Keratinocyte (primary cell): ENCODE data around the gene PRKD1. TPM values are rescaled to one million over a fixed set of nuclear protein-coding genes. Genes with fewer than 3 reads are reported as not detected.

ENCODE experiments used
- DNase-seq: peaks from one replicate; pipeline ENCODE4 v3.0.0-alpha.2; 2011; ENCODE audit warnings: low read depth, missing footprints, low spot score
- FAIRE-seq: peaks from 2 replicates; lab custom pipeline; 2011; peaks lifted over from hg19 to GRCh38; lab: Jason Lieb, UNC
- H2AFZ ChIP-seq: 2 replicates; pipeline ENCODE4 v1.6.0; 2012; ENCODE audit warnings: low read length, control low read depth, inconsistent platforms; ENCODE audit not compliant: control insufficient read depth
- H3K27ac ChIP-seq: 2 replicates; pipeline ENCODE4 v1.5.1; 2011; ENCODE audit warnings: low read length; ENCODE audit not compliant: control insufficient read depth, insufficient read depth
- H3K27me3 ChIP-seq: 3 replicates; pipeline ENCODE4 v1.6.0; 2011; ENCODE audit warnings: low read length; ENCODE audit not compliant: control insufficient read depth, insufficient read depth; ENCODE audit errors: extremely low read depth
- H3K36me3 ChIP-seq, 2 experiments: 2 replicates in 1 of 2; 3 replicates in 1 of 2; pipeline ENCODE4 v1.5.1; 2011; ENCODE audit warnings: low read length in 2 of 2, mild to moderate bottlenecking in 1 of 2; ENCODE audit not compliant: control insufficient read depth in 2 of 2, insufficient read depth in 2 of 2; ENCODE audit errors: extremely low read depth in 1 of 2
- H3K4me1 ChIP-seq: 3 replicates; pipeline ENCODE4 v1.5.1; 2011; ENCODE audit warnings: low read length; ENCODE audit not compliant: control insufficient read depth, insufficient read depth; ENCODE audit errors: extremely low read depth
- H3K4me2 ChIP-seq: 3 replicates; pipeline ENCODE4 v1.6.0; 2011; ENCODE audit warnings: low read depth, low read length; ENCODE audit not compliant: control insufficient read depth, insufficient read depth; ENCODE audit errors: extremely low read depth
- H3K4me3 ChIP-seq, 3 experiments: fragments of 200-600 bp in 1 of 3; sonication (generic) in 1 of 3; 2 replicates in 2 of 3; 3 replicates in 1 of 3; pipeline ENCODE4 v1.5.1; 2011 to 2016; ENCODE audit warnings: low read length in 3 of 3, mild to moderate bottlenecking in 3 of 3, control low read depth in 2 of 3, inconsistent platforms in 1 of 3, low read depth in 1 of 3, mixed read lengths in 1 of 3, mixed run types in 1 of 3, moderate library complexity in 1 of 3; ENCODE audit not compliant: control insufficient read depth in 2 of 3, insufficient read depth in 2 of 3; ENCODE audit errors: extremely low read depth in 1 of 3
- H3K79me2 ChIP-seq: 2 replicates; pipeline ENCODE4 v1.6.0; 2012; ENCODE audit warnings: low read length; ENCODE audit not compliant: control insufficient read depth, insufficient read depth
- H3K9ac ChIP-seq: 3 replicates; pipeline ENCODE4 v1.6.0; 2011; ENCODE audit warnings: low read length; ENCODE audit not compliant: control insufficient read depth, insufficient read depth; ENCODE audit errors: extremely low read depth
- H3K9me1 ChIP-seq: 3 replicates; pipeline ENCODE4 v1.6.0; 2011; ENCODE audit warnings: low read length; ENCODE audit not compliant: control insufficient read depth, insufficient read depth; ENCODE audit errors: extremely low read depth
- H3K9me3 ChIP-seq: 2 replicates; pipeline ENCODE4 v1.5.1; 2012; ENCODE audit warnings: low read depth, low read length; ENCODE audit not compliant: control insufficient read depth
- H4K20me1 ChIP-seq: 3 replicates; pipeline ENCODE4 v1.6.0; 2011; ENCODE audit warnings: low read length; ENCODE audit not compliant: control insufficient read depth, insufficient read depth; ENCODE audit errors: extremely low read depth
- EZH2 ChIP-seq: IDR thresholded peaks from one replicate; pipeline ENCODE4 v1.6.1; 2012; ENCODE audit warnings: inconsistent platforms, mild to moderate bottlenecking, low read length, moderate library complexity
- dilution Hi-C: fragments of 300-500 bp; cut with MboI; formaldehyde crosslinking; loops from one replicate; pipeline ENCODE4 v1.7.0; 2020; ENCODE audit warnings: low sequenced_read_pairs; ENCODE audit not compliant: extremely low pct_ligation_motif_present
- polyA plus RNA-seq, 5 experiments: library from polyadenylated mRNA; depleted of rRNA in 3 of 5; stranded (reverse) in 3 of 5; stranded (forward) in 1 of 5; unstranded in 1 of 5; fragments of >200 nt; gene quantifications; 1 replicate in 1 of 5; 2 replicates in 3 of 5; 3 replicates in 1 of 5; pipeline versions ENCODE4 v1.2.1 to v1.2.3, GENCODE V29; 2011 to 2012; ENCODE audit warnings: missing spikeins in 2 of 5, low read depth in 1 of 5, low replicate concordance in 1 of 5
- TF ChIP-seq, protein P1 (sequence below), 3 experiments: IDR thresholded peaks in 1 of 3; conservative IDR thresholded peaks in 1 of 3; optimal IDR thresholded peaks in 1 of 3; 2 replicates in 2 of 3; 3 replicates in 1 of 3; pipeline versions ENCODE3 to v1.5.1; 2011; ENCODE audit warnings: low read length in 3 of 3, mild to moderate bottlenecking in 3 of 3, moderate library complexity in 2 of 3, control low read depth in 1 of 3, inconsistent platforms in 1 of 3; ENCODE audit not compliant: insufficient read depth in 2 of 3; ENCODE audit errors: extremely low read depth in 1 of 3

PRKD1 gene
- polyA plus RNA-seq, 1 donor (not counting 4 experiments of a cell fraction or from before 2014, with no cell fraction given) = 0.49 TPM

DNA sequence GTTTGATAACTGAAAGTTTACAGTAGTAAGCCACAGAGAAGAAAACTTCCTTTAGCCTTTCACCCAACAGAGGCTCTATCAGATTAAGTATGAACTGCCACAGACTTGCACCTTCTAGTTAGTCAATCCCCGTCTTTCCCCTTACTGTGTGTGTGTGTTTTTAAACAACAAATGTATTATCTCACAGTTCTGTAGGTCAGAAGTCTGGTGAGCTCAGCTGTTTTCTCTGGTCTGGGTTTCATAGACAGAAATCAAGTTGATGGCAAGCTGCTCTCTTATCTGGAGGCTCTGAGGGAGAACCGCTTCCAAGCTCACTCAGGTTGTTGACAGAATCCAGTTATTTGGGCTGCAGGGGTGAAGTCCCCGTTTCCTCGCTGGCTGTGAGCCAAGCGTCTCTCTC is 320.5 kb downstream of the PRKD1 start:
- no peak overlapping the region for H3K4me2 ChIP-seq
- no peaks in the 10 kb centered on the region for H3K9me1 ChIP-seq
- no peaks in the 10 kb centered on the region for H3K4me1 ChIP-seq
- DNase-seq = no peak
- no peaks in the 10 kb centered on the region for H4K20me1 ChIP-seq
- FAIRE-seq = no peak
- H3K36me3 ChIP-seq = no peaks in the 10 kb centered on the region
- H2AFZ ChIP-seq = no peak overlapping the region
- dilution Hi-C loops = no loop called here
- no peak overlapping the region for H3K4me3 ChIP-seq
- no peaks in the 10 kb centered on the region for H3K9me3 ChIP-seq
- H3K79me2 ChIP-seq = no peaks in the 10 kb centered on the region
- no peaks in the 10 kb centered on the region for H3K27me3 ChIP-seq
- TF ChIP-seq, protein P1, sequence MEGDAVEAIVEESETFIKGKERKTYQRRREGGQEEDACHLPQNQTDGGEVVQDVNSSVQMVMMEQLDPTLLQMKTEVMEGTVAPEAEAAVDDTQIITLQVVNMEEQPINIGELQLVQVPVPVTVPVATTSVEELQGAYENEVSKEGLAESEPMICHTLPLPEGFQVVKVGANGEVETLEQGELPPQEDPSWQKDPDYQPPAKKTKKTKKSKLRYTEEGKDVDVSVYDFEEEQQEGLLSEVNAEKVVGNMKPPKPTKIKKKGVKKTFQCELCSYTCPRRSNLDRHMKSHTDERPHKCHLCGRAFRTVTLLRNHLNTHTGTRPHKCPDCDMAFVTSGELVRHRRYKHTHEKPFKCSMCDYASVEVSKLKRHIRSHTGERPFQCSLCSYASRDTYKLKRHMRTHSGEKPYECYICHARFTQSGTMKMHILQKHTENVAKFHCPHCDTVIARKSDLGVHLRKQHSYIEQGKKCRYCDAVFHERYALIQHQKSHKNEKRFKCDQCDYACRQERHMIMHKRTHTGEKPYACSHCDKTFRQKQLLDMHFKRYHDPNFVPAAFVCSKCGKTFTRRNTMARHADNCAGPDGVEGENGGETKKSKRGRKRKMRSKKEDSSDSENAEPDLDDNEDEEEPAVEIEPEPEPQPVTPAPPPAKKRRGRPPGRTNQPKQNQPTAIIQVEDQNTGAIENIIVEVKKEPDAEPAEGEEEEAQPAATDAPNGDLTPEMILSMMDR (optimal IDR thresholded peaks at IDR 0.05 in 1 of 3, IDR thresholded peaks at IDR 0.05 in 1 of 3, conservative IDR thresholded peaks at IDR 0.05 in 1 of 3; ENCODE audit: extremely low read depth in 1 of 3, insufficient read depth in 2 of 3, low read length in 3 of 3) = no peak
- TF ChIP-seq EZH2 = no peak
- H3K27ac ChIP-seq = no peak overlapping the region
- H3K9ac ChIP-seq = no peak overlapping the region

DNA sequence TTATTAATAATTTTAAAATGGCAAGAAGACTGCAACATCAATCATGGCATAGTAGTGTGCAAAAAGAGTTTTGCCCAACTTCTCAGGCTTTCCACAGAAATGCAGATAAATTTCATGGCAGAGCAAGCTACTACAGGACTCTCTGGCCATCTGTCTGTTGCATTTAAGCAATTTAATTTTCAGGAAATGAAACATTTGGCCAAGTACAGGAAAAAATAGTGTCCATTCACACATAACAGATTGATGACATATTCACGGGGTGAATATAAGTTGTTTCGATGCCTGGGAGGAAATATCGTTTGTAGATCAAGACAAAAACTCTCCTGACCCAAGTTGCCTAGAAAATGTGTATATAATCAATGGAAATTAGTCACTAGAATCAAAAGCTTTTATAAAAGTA is 324.0 kb downstream of the PRKD1 start:
- TF ChIP-seq, protein P1 (optimal IDR thresholded peaks at IDR 0.05 in 1 of 3, IDR thresholded peaks at IDR 0.05 in 1 of 3, conservative IDR thresholded peaks at IDR 0.05 in 1 of 3; ENCODE audit: extremely low read depth in 1 of 3, insufficient read depth in 2 of 3, low read length in 3 of 3) = no peak
- TF ChIP-seq EZH2 = no peak
- no peak overlapping the region for H3K4me2 ChIP-seq
- no peaks in the 10 kb centered on the region for H3K9me3 ChIP-seq
- H3K4me1 ChIP-seq = no peaks in the 10 kb centered on the region
- H3K79me2 ChIP-seq = no peaks in the 10 kb centered on the region
- no peak overlapping the region for H3K4me3 ChIP-seq
- no peaks in the 10 kb centered on the region for H3K9me1 ChIP-seq
- no peaks in the 10 kb centered on the region for H4K20me1 ChIP-seq
- dilution Hi-C loops = no loop called here
- DNase-seq (no peak), FAIRE-seq (no peak)
- no peaks in the 10 kb centered on the region for H3K36me3 ChIP-seq
- H3K27ac ChIP-seq = no peak overlapping the region
- no peak overlapping the region for H3K9ac ChIP-seq
- H3K27me3 ChIP-seq = no peaks in the 10 kb centered on the region
- H2AFZ ChIP-seq = no peak overlapping the region
